SJCRH30 (cell line): ENCODE data around the gene SLC30A2. TPM values are rescaled to one million over a fixed set of nuclear protein-coding genes. Genes with fewer than 3 reads are reported as not detected.
"Not testable (repeated sequence)": the region's sequence is repeated elsewhere in the genome, so short reads cannot be mapped to it uniquely, and the experiment has no call there.

Source experiments
- DNase-seq, 2 experiments: peaks; one replicate each; pipeline ENCODE4 v3.0.0-alpha.2; 2015 to 2020
- H3K27ac ChIP-seq: fragments of 250-450 bp; sonication (Bioruptor Pico); 2 replicates; pipeline ENCODE4 v1.5.1; 2020; ENCODE audit warnings: mild to moderate bottlenecking, moderate library complexity
- H3K27me3 ChIP-seq: fragments of 250-450 bp; sonication (Bioruptor Pico); 2 replicates; pipeline ENCODE4 v1.5.1; 2020; ENCODE audit warnings: mild to moderate bottlenecking, moderate library complexity
- H3K36me3 ChIP-seq: fragments of 250-450 bp; sonication (Bioruptor Pico); 2 replicates; pipeline ENCODE4 v1.5.1; 2020; ENCODE audit warnings: mild to moderate bottlenecking, moderate library complexity
- H3K4me1 ChIP-seq: fragments of 250-450 bp; sonication (Bioruptor Pico); 2 replicates; pipeline ENCODE4 v1.5.1; 2020; ENCODE audit warnings: mild to moderate bottlenecking, moderate library complexity
- H3K4me3 ChIP-seq: fragments of 250-450 bp; sonication (Bioruptor Pico); 2 replicates; pipeline ENCODE4 v1.5.1; 2020; ENCODE audit warnings: mild to moderate bottlenecking, moderate library complexity
- H3K9me3 ChIP-seq: fragments of 250-450 bp; sonication (Bioruptor Pico); replicated peaks from 2 replicates; pipeline ENCODE4 v1.5.1; 2020; ENCODE audit warnings: mild to moderate bottlenecking, moderate library complexity
- total RNA-seq: library from RNA; depleted of rRNA; stranded (reverse); fragments of >200 nt; shearing (Covaris generic); gene quantifications from 2 replicates; pipeline ENCODE4 v1.2.3, GENCODE V29; 2014; rRNA removed

Gene SLC30A2, protein sequence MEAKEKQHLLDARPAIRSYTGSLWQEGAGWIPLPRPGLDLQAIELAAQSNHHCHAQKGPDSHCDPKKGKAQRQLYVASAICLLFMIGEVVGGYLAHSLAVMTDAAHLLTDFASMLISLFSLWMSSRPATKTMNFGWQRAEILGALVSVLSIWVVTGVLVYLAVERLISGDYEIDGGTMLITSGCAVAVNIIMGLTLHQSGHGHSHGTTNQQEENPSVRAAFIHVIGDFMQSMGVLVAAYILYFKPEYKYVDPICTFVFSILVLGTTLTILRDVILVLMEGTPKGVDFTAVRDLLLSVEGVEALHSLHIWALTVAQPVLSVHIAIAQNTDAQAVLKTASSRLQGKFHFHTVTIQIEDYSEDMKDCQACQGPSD
- total RNA-seq: 0.08 and 0.26 TPM in 2 replicates

DNA sequence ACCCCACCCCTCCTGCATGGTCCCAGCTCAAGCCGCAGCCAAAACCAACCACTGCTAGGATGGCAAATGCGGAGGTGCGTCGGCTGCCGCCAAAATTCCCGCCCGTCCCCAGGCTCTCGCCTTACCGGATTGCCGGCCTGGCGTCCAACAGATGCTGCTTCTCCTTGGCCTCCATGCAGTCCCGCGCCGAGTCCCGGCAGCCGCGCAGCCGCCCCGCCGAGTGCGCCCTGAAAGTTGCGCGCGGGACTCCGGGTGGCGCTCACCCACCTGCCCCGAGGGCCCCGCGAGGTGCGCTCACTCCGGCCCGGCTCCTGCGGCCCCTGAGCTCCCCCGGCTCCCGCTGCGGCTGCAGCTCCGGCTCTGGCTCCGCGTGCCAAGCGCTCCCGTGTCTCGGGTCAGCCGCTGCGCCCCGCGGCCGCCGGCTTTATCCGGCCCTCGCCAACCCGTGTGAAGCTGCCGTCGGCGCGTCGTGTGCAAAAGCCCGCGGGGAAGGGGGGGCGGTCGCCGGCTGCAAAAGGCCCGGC, at the start of gene SLC30A2:
SLC30A2 (minus strand) TSS at position 397 of the 524 bp plus-strand sequence; CDS start at position 175, 222 bp downstream.
- no peak for DNase-seq
- Histone ChIP-seq H3K4me1 (no peaks in the 10 kb centered on the region), H3K27ac (no peak within 1 kb of the TSS), H3K4me3 (no peak within 1 kb of the TSS), H3K36me3 (no peaks in the 10 kb centered on the region), H3K27me3 (peaks cover 56% of the 10 kb centered on the region), H3K9me3 (no peaks in the 10 kb centered on the region)

DNA sequence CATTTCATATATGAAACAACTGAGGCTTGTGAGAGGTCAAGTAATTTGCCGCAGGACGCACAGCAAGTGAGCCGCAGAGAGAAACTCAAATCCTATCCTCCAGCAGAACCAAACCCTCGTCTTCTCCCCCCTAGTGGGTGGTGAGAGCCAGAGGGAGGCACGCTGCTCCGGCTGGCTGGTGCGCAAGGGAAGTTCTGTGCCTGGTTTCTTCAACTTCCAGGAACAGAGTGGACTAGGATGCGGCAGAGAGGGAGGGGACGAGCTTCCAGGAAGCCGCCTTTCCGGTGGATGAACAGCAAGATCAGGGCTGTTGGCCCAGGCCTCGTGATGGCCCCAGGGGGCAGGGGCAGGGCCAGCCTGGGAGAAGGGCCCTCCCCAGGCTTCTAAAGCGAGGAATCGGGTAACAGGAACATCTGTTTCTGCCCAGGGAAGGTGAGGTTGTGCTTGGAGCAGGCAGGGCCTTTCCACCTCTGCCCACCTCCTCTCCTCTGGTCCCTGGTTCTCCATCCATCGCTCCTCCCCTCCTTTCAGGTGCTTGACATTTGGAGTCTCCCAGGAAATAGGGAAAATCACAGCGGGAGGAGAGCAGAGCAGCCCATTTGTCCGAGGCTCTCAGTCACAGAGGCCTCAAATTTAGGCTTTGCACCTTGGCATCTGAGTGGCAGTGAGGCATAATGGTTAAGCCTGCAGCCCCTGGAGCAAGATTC, 48.9 kb upstream of the SLC30A2 start:
- H3K4me1 ChIP-seq: peaks cover 9% of the 10 kb centered on the region
- no peak overlapping the region for H3K4me3 ChIP-seq
- no peaks in the 10 kb centered on the region for H3K9me3 ChIP-seq
- no peak overlapping the region for H3K27ac ChIP-seq
- no peaks in the 10 kb centered on the region for H3K36me3 ChIP-seq
- peaks cover 2% of the 10 kb centered on the region; the same call in 1 of the 2 replicates for H3K27me3 ChIP-seq
- DNase-seq: peak; percentile 74 to 85

DNA sequence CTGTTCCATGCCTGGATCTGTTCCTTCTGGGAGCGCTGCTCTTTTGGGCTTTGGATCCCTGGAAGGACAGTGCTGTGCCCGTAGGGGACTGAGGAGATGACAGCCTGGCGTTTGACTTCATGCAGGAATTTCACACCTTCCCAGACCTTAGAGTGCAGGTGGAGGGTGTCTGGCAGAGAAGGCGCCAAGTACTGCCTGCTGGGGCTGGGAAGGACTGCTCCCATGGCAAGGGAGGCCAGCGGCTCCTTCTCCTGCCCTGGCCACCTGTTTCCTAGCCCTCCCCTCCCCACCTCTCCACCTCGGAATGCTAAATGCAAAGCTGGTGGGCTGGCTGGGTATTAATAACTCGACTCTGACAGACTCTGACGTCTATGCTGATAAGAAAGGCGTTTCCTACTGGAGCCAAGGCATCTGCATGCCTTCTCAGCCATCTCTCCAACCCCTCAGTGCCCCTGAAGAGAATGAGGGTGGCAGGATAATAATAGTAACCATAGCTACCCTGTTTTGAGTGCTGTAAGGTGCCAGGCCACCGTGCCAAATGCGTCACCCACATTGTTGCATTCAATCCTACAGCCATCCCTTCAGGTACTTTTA, 48.3 kb upstream of the SLC30A2 start:
- H3K27ac ChIP-seq: no peak overlapping the region

DNA sequence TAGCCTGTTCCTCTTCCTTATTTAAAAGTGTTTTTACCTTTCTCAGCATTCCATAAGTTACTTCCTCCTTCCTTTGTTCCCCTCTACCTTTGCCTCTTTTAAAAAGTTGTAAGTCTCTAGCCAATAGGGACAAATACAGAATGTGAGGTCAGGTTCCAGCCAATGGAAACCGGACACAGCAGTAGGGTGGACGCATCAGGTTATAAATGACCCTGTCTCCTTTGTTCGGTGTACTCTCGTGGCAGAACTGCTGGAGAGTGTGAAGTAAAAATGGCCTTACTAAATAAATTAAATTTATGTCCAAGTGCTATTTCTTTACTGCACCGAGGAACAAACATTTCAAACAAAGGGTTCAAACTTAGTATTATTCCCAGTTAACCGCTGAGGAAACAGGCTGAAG, 47.7 kb upstream of the SLC30A2 start:
- not testable (repeated sequence) for H3K4me1 ChIP-seq, DNase-seq, H3K27me3 ChIP-seq, H3K36me3 ChIP-seq, H3K27ac ChIP-seq, H3K4me3 ChIP-seq, H3K9me3 ChIP-seq

More for the DNA sequence above, 48.3 kb upstream of the SLC30A2 start:
- H3K36me3 ChIP-seq: no peaks in the 10 kb centered on the region
- no peak overlapping the region for H3K4me3 ChIP-seq
- peaks cover 9% of the 10 kb centered on the region for H3K4me1 ChIP-seq
- peak in 1 of 2 experiments; percentile 32 for DNase-seq
- H3K9me3 ChIP-seq: no peaks in the 10 kb centered on the region
- H3K27me3 ChIP-seq: peaks cover 2% of the 10 kb centered on the region; the same call in 1 of the 2 replicates

DNA sequence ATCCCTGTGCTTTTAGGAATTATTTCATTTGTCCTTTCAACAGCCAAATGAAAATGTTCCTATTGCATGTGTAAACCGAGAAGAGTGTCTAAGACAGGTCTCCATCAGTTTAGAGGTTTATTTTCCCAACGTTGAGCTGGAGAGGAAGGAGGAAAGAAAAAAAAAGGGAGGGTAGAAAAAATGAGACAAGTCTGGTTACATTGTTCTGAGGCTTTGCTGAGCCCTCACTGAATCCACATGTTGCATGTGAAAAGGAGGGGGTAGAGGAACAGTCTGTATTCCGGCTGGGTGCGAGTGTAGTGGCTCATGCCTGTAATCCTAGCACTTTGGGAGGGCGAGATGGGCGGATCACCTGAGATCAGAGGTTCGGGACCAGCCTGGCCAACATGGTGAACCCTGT, 46.5 kb upstream of the SLC30A2 start:
- Histone ChIP-seq H3K36me3 (no peaks in the 10 kb centered on the region), H3K4me1 (peaks cover 9% of the 10 kb centered on the region), H3K27me3 (peaks cover 2% of the 10 kb centered on the region; the same call in 1 of the 2 replicates), H3K4me3 (no peak overlapping the region), H3K9me3 (no peaks in the 10 kb centered on the region), H3K27ac (no peak overlapping the region)
- no peak for DNase-seq

DNA sequence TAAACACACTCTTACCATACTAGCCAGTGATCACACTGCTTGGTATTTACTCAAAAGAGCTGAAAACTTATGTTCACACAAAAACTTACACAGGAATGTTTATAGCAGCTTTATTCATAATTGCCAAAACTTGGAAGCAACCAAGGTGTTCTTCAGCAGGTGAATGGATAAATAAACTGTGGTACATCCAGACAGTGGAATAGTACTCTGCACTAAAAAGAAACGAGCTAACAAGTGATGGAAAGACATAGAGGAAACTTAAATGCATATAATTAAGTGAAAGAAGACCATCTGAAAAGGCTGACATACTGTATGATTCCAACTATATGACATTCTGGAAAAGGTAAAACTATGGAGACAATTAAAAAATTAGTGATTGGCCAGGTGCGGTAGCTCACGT, 45.0 kb upstream of the SLC30A2 start:
- no peaks in the 10 kb centered on the region for H3K9me3 ChIP-seq

DNA sequence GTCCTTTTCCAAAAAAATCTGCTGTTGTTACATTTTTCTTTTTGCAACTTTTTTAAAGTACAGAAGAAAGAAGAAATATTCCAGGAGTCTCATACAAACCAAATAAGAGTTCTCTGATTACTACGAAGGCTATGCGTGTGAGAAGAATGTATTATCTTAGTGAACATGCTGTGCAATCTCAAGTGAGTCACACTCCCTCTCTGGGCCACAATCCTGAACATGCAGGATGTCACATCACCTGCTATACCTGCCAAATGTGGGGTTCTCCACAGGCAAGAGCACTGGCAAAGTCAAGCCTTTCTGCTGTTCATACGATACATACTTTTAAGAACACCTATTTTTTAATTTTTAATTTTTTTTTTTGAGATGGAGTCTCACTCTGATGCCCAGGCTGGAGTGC, 43.2 kb upstream of the SLC30A2 start:
- Histone ChIP-seq H3K36me3 (no peaks in the 10 kb centered on the region), H3K27me3 (peaks cover 19% of the 10 kb centered on the region), H3K4me1 (peaks cover 4% of the 10 kb centered on the region), H3K9me3 (no peaks in the 10 kb centered on the region), H3K4me3 (no peak overlapping the region), H3K27ac (no peak overlapping the region)
- DNase-seq: no peak

More for the DNA sequence above, 45.0 kb upstream of the SLC30A2 start:
- DNase-seq: no peak
- H3K4me1 ChIP-seq: peaks cover 9% of the 10 kb centered on the region
- H3K4me3 ChIP-seq: no peak overlapping the region
- H3K27me3 ChIP-seq: peaks cover 7% of the 10 kb centered on the region
- no peak overlapping the region for H3K27ac ChIP-seq
- no peaks in the 10 kb centered on the region for H3K36me3 ChIP-seq

DNA sequence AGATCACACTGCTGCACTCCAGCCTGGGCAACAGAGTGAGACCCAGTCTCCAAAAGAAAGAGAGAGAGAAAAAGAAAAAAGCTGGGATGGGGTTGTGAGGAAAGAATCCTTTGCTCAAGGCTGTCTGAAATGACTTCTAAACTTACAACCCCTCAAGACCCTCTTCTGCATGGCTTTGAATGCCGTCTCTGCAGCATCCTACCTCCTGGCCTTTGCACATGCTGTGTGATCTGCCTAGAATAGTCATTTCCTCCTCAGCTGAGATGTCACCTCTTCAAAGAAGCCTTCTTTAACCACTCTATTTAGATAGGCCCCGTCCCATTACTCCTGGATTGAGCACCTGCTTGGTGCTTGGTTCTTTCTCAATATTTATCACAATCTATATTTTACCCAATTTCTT, 38.9 kb upstream of the SLC30A2 start:
- no peaks in the 10 kb centered on the region for H3K9me3 ChIP-seq
- no peaks in the 10 kb centered on the region for H3K4me1 ChIP-seq
- H3K27ac ChIP-seq: no peak overlapping the region
- no peak for DNase-seq
- no peaks in the 10 kb centered on the region for H3K36me3 ChIP-seq
- H3K4me3 ChIP-seq: no peak overlapping the region
- H3K27me3 ChIP-seq: peaks cover 38% of the 10 kb centered on the region

DNA sequence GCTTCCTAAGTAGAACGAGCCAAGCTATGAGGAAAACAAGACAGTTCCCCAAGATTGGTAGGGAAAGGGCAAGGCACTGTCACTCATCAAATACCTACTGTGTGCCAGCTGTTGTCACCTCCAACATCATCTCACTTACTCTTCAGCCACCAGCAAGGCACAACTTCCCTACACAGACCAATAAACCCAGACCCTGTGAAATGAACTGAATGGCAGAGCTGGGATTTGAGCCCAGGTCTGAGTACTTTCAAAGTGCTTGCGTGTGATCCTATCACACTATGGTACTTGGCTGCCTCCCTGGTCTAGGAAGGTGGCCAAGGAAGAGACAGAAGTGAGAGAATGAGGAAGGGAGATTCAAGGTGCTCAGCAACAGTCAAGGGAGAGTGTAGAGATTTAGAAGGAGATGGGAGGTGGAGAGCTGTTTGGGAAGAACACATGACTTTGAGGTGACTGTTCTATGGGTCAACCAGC, 38.2 kb upstream of the SLC30A2 start:
- DNase-seq: no peak
- Histone ChIP-seq H3K4me3 (no peak overlapping the region), H3K27ac (no peak overlapping the region), H3K36me3 (no peaks in the 10 kb centered on the region), H3K27me3 (peaks cover 39% of the 10 kb centered on the region), H3K9me3 (no peaks in the 10 kb centered on the region), H3K4me1 (no peaks in the 10 kb centered on the region)

DNA sequence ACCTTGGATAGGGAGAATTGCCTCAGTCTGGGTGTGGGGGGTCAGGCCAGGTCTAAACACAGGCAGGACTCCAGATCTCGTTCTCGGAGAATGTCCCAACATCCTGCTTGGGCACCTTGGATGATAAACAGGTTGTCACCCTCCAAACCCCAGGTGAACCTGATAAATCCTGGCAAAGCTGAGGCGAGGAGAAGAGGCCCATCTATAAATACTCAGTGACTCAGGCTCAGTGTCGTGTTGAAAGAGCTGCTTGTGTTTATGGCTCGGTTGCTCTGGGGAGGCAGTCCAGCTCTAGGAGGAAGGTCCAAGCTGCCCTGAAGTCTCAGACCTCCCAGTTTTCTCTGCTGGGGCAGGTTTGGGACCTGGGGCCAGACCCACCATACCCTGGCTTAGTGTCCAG, 37.3 kb upstream of the SLC30A2 start:
- no peak overlapping the region for H3K4me3 ChIP-seq
- no peaks in the 10 kb centered on the region for H3K9me3 ChIP-seq
- H3K4me1 ChIP-seq: no peaks in the 10 kb centered on the region
- peaks cover 39% of the 10 kb centered on the region for H3K27me3 ChIP-seq
- H3K36me3 ChIP-seq: no peaks in the 10 kb centered on the region
- no peak overlapping the region for H3K27ac ChIP-seq
- no peak for DNase-seq

DNA sequence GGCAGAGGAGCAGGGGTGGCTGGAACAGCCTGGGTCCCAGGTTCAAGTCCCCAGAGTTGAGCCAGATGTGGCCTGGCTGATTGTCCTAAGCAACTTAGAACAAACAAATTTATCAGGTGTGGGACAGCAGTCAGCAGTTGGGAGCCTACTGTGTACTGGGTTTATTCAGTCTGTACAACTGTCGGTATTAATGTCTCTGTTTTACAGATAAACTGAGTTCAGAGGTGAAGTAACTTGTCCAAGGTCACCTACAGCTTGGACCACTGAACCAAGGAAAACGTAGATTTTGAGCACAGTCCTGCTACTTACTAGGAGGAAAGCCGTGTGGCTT, 36.1 kb upstream of the SLC30A2 start:
- peaks cover 39% of the 10 kb centered on the region for H3K27me3 ChIP-seq
- no peaks in the 10 kb centered on the region for H3K4me1 ChIP-seq
- H3K9me3 ChIP-seq: no peaks in the 10 kb centered on the region
- H3K4me3 ChIP-seq: no peak overlapping the region
- no peak overlapping the region for H3K27ac ChIP-seq
- H3K36me3 ChIP-seq: no peaks in the 10 kb centered on the region
- no peak for DNase-seq

DNA sequence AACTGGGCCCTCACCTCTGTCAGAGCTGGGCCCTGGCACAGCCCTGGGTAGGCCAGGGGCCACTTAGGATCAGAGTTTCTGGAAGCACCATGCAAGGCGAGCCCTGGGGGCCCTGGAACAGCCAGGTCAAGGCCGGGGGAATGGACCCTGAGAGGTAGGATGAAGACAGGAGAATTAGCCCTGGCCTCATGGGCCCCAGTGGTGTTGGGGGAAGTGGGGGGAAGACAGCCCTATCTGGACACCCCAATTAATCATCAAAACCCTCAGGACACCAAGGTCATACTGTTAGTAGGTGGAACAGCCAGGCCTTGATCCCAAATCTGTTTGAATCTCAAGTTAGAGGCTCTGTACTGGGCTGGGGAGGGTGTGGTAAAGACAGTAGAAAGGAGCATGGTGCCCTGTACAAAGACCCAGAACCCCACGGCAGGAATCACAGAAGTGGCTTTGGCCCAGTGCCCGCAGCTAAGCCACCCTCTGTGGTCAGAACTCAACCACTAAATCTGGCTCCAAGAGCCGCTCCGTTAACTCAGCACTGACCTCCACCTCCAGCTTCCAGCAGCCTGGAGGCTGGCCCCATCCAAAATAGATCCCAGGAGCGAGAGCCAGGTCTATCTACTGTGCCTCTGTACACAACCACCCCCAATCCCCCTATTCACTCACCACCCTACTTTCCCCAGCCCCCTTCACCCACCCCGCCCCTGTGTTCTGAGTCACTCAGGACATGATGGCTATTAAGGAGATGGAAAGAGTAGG, 35.5 kb upstream of the SLC30A2 start:
- Histone ChIP-seq H3K36me3 (no peaks in the 10 kb centered on the region), H3K4me3 (no peak overlapping the region), H3K4me1 (no peaks in the 10 kb centered on the region), H3K9me3 (no peaks in the 10 kb centered on the region), H3K27me3 (peaks cover 39% of the 10 kb centered on the region), H3K27ac (no peak overlapping the region)
- peak; percentile 50 to 68 for DNase-seq

DNA sequence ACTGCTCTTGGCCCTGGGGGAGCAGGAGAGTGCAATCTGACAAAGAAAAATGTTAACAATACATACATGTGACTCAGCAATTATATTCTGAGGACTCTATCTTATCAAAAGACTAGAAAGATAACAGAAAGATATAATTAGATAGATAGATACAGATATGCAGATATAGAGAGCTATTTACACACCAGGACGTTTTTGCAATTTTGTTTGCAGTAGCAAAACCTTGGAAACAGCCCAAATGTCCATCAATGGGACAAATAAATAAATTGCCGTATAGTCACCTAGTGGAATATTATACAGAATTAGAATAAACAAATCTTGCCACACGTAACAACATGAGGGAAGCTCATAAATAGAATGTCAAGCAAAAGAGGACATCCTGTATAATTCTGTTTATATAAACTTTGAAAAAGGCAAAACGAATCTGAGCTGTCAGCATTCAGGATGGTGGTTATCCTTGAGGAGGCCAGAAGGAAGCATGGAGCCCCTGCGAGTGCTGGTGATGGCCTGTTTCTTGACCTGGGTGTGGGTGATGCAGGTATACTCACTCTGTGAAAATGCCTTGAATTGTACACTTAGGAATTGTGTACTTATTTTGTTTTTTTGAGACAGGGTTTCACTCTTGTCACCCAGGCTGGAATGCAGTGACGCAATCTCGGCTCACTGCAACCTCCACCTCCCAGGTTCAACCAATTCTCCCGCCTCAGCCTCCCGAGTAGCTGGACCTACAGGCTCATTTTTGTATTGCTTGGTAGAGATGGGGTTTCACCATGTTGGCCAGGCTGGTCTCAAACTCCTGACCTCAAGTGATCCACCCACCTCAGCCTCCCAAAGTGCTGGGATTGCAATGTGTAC, 34.3 kb upstream of the SLC30A2 start:
- Histone ChIP-seq H3K4me1 (no peaks in the 10 kb centered on the region), H3K27me3 (peaks cover 27% of the 10 kb centered on the region), H3K27ac (no peak overlapping the region), H3K36me3 (no peaks in the 10 kb centered on the region), H3K9me3 (no peaks in the 10 kb centered on the region), H3K4me3 (no peak overlapping the region)
- no peak for DNase-seq

DNA sequence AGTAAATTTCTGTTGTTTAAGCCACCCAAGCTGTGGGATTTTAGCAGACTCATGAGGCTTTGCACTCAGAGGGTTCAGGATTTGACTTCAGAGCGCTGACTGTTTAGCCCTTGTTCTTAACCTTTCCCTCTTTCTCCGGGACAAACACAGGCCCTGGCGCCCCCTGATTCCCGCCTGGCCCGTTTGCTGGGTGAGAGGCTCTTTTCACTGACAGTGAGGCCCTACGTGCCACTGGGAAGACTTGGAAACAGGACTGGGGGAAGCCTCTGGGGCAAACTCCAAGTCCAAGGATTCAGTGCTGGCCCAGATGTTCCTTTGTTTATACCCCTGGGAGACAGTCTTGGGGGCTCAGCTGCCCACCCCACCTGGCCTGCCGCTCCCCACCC, 33.3 kb upstream of the SLC30A2 start:
- no peak for DNase-seq
- Histone ChIP-seq H3K27me3 (peaks cover 19% of the 10 kb centered on the region), H3K9me3 (no peaks in the 10 kb centered on the region), H3K36me3 (no peaks in the 10 kb centered on the region), H3K4me1 (no peaks in the 10 kb centered on the region), H3K4me3 (no peak overlapping the region), H3K27ac (no peak overlapping the region)
